H1 (cell line): ENCODE measurements around the gene CHD9.

Experiments
- CBX8 ChIP-seq: fragments of 300-800, 300-1000 bp; sonication (generic); IDR thresholded peaks from 2 replicates; pipeline ENCODE4 v1.7.1; 2016; ENCODE audit warnings: low read depth, low read length, borderline replicate concordance
- POLR2A ChIP-seq, 2 experiments: IDR thresholded peaks; 1 replicate in 1 of 2; 2 replicates in 1 of 2; pipeline ENCODE4 v1.6.1; 2011; ENCODE audit warnings: low read depth in 2 of 2, low read length in 2 of 2, mild to moderate bottlenecking in 2 of 2; ENCODE audit errors: control extremely low read depth in 1 of 2

DNA sequence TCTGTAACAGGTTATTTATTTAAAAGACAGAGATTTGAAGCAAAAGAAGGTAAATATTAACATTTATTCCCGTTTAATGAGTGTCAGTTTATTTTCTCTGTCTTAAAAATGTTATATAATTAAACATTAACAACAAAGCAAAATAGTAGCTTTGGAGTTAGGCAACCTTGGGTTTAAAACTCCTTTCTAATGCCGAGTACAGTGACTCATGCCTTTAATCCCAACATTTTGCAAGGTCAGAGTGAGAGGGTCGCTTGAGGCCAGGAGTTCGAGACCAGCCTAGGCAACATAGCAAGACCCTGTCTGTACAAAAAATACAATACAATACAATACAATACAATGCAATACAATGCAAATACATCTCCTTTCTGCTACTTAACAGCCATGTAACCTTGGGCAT, 128.7 kb downstream of the CHD9 start:
- no peak for TF ChIP-seq CBX8
- TF ChIP-seq POLR2A (IDR thresholded peaks at IDR 0.05; ENCODE audit: control extremely low read depth in 1 of 2, low read depth in 2 of 2, low read length in 2 of 2) = no peak
